H1 (cell line): ENCODE measurements around the gene GNLY. TPM values are rescaled to one million over a fixed set of nuclear protein-coding genes. Genes with fewer than 3 reads are reported as not detected.

Experiments used
- BRCA1 ChIP-seq: IDR thresholded peaks from 2 replicates; pipeline ENCODE4 v1.6.1; 2012; ENCODE audit warnings: low read depth, low read length, improper control_type of control experiment
- NRF1 ChIP-seq: IDR thresholded peaks from 2 replicates; pipeline ENCODE4 v1.6.1; 2011; ENCODE audit warnings: mild to moderate bottlenecking, low read depth, low read length, improper control_type of control experiment
- PHF8 ChIP-seq: fragments of 200-600 bp; sonication (generic); conservative IDR thresholded peaks from 2 replicates; pipeline ENCODE4 v1.7.1; 2012; ENCODE audit warnings: low read depth, mild to moderate bottlenecking, inconsistent platforms, low read length, moderate library complexity
- RNF2 ChIP-seq: fragments of 200-900, 300-1000 bp; sonication (generic); IDR thresholded peaks from 2 replicates; pipeline ENCODE4 v1.7.1; 2016; ENCODE audit warnings: borderline replicate concordance, low read depth, mild to moderate bottlenecking, antibody characterized with exemption, low read length; ENCODE audit not compliant: poor library complexity, severe bottlenecking; ENCODE audit errors: missing control alignments
- SP2 ChIP-seq: IDR thresholded peaks from 2 replicates; pipeline ENCODE4 v1.6.1; 2012; ENCODE audit warnings: mild to moderate bottlenecking, low read length, inconsistent platforms
- polyA plus RNA-seq, 7 experiments: library from polyadenylated mRNA; depleted of rRNA in 3 of 7; stranded (reverse) in 5 of 7; unstranded in 2 of 7; fragments of >200 nt in 5 of 7; fragments of 200-250 nt in 2 of 7; gene quantifications; 1 replicate in 5 of 7; 2 replicates in 1 of 7; 4 replicates in 1 of 7; pipeline versions ENCODE4 v1.2.1 to v1.2.3, GENCODE V29; 2011 to 2013; ENCODE audit warnings: missing spikeins in 2 of 7, mixed read lengths in 2 of 7
- total RNA-seq: library from RNA; stranded (reverse); fragmentation: NEBNext Ultra II Directional; extraction: Animal tissue kit (Norgen Biotek cat#: 25700); gene quantifications from 2 replicates; pipeline ENCODE4 v1.2.1, GENCODE V29; 2021

GNLY gene
- total and polyA plus RNA-seq, 2 of the 8 experiments (the other 6 are each of a cell fraction or from before 2014, with no cell fraction given): 0.03 TPM; not detected in 1

GRCh38 chr2:85649201-85650190 lies 44.7 kb upstream of the GNLY start (continued):
- TF ChIP-seq PHF8 (no peak), SP2 (no peak), BRCA1 (no peak), NRF1 (no peak), RNF2 (no peak)
